ENCODE data around the gene OR2B6. TPM values are rescaled to one million over a fixed set of nuclear protein-coding genes. Genes with fewer than 3 reads are reported as not detected.
"Not testable (repeated sequence)": the region's sequence is repeated elsewhere in the genome, so short reads cannot be mapped to it uniquely, and the experiment has no call there.

Gene OR2B6
- total RNA-seq: 0.30 TPM in 1 of 2 replicates, not detected in the other

GRCh38 chr6:27956941-27957340 is at the start of gene OR2B6:
OR2B6 (plus strand) TSS chr6:27957241; CDS start chr6:27957241, 0 bp downstream.
- intact Hi-C loops (cut with micrococcal nuclease): no loop called here

DNA sequence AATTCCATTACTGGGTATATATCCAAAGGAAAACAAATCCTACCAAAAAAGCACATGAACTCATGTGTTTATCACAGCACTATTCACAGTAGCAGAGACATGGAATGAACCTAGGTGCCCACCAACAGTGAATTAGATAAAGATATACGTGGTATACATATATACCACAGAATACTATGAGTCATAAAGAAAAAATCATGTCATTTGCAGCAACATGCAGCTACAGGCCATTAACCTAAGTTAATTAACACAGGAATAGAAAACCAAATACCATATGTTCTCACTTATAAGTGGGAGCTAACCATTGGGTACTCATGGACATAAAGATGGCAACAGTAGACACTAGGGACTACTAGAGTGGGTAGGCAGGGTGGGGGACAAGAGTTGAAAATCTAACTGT is 49.0 kb upstream of the OR2B6 start:
- intact Hi-C loops (cut with micrococcal nuclease): no loop called here

- intact Hi-C loops (cut with micrococcal nuclease): no loop called here
Measured at GRCh38 chr6:27911956-27912446, 45.0 kb upstream of the OR2B6 start, which contains the start of gene OR2B2. OR2B2 (minus strand) TSS chr6:27912396; CDS start chr6:27912319, 77 bp downstream.

GRCh38 chr6:27922949-27923348 is 34.1 kb upstream of the OR2B6 start:
- intact Hi-C loops (cut with micrococcal nuclease): no loop called here

GRCh38 chr6:27924179-27924578 is 32.9 kb upstream of the OR2B6 start:
- intact Hi-C loops (cut with micrococcal nuclease): no loop called here

DNA sequence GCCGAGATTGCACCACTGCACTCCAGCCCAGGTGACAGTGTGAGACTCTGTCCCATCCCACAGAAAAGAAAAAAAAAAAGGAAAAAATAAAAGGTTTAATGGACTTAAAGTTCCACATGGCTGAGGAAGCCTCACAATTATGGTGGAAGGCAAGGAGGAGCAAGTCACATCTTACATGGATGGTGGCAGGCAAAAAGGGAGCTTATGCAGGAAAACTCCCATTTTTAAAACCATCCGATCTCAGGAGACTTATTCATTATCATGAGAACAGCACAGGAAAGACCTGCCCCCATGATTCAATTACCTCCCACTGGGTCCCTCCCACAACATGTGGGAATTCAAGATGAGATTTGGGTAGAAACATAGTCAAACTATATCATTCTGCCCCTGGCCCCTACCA is 29.0 kb upstream of the OR2B6 start:
- intact Hi-C loops (cut with micrococcal nuclease): not testable (repeated sequence)

DNA sequence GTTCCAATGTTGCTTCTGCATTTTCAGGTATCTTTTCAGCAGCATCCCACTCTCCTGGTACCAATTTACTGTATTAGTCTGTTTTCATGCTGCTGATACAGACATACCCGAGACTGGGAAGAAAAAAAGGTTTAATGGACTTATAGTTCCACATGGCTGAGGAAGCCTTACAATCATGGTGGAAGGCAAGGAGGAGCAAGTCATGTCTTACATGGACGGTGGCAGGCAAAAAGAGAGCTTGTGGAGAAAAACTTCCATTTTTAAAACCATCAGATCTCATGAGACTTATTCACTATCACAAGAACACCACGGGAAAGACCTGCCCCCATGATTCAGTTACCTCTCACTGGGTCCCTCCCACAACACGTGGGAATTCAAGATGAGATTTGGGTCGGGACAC is 27.1 kb upstream of the OR2B6 start:
- intact Hi-C loops (cut with micrococcal nuclease): not testable (repeated sequence)

- intact Hi-C loops (cut with micrococcal nuclease): no loop called here
Measured at GRCh38 chr6:27931209-27931608, 25.8 kb upstream of the OR2B6 start.

DNA sequence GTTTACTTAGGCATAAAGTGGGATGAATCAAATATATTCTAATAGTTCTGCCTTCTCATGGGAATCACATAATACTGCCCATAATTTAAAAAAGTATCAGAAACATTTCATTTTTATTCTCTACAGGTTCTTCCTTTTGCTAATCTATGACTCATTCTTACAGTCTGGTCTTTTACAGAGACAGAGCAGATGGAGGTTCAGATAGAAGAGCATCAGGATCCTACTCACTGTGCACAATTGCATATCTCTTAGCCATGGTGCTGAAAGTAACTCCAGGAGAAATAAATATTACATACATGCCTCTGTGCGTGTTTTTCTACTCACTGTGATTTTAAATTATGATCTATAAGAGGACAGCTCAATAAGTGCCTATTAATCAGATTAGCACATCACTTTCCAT is 16.3 kb upstream of the OR2B6 start:
- intact Hi-C loops (cut with micrococcal nuclease): no loop called here

DNA sequence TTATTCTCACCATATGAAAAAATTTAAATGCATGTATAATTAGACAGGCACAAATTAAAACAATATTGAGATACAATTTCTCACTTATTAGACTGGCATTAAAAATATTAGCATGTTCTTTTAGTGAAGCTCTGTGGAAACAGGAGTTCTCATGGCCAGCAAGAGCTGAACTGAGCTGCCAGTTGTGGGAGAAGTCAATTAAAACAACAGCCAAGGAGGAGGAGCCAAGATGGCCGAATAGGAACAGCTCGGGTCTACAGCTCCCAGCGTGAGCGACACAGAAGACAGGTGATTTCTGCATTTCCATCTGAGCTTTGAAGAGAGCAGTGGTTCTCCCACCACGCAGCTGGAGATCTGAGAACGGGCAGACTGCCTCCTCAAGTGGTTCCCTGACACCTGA is 14.0 kb upstream of the OR2B6 start:
- intact Hi-C loops (cut with micrococcal nuclease): not testable (repeated sequence)

DNA sequence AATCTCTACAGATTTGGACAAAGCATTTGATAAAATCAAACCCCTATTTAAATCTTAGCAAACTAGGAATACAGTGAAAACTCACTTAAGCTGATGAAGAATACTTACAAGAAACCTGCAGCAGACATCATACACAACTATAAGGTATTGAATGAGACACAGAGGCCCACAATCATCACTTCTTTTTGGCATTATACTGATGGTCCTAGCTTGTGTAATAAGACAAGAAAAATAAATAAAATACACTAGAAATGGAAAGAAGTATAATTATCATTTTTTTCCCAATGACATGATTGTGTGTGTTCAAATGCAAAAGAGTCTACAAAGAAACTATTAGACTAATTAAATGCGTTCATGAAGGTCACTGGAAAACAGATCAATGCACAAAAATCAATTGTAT is 8.8 kb upstream of the OR2B6 start:
- intact Hi-C loops (cut with micrococcal nuclease): no loop called here

DNA sequence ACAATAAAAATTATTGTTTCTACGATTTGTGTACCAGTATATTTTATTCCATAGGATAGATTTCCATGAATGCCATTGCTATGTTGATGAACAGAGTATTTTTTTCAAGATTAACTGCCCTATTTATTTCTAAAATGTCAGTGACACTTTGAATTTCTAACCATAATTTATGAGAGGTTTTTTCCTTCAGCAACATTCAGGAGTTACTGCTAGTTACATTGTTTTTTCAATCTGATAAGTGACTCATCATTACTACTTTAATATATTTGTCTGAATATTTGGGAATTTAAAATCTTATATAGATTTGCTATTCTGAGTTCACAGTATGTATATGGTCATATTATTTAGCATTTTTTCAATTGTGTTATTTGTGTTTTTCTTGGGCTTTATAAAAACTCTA is 6.0 kb upstream of the OR2B6 start:
- intact Hi-C loops (cut with micrococcal nuclease): no loop called here

GRCh38 chr6:27957516-27957915 is 475 bp downstream of the OR2B6 start:
- intact Hi-C loops (cut with micrococcal nuclease): no loop called here

DNA sequence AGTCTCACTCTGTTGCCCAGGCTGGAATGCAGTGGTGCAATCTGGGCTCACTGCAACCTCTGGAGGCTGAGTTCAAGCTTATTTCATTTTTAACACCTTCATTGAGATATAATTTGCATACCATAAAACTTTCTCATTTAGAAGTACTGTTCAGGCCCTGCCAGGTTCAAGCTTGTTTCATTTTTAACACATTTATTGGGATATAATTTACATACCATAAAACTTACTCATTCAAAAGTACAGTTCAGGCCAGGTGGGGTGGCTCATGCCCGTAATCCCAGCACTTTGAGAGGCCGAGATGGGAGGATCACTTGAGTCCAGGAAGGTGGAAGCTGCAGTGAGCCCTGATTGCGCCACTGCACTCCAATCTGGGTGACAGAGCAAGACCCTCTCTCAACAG is 5.5 kb downstream of the OR2B6 start:
- intact Hi-C loops (cut with micrococcal nuclease): no loop called here

GRCh38 chr6:27966044-27966443 is 9.0 kb downstream of the OR2B6 start:
- intact Hi-C loops (cut with micrococcal nuclease): no loop called here

GRCh38 chr6:27966816-27967426 is 9.9 kb downstream of the OR2B6 start:
- intact Hi-C loops (cut with micrococcal nuclease): no loop called here

GRCh38 chr6:27970444-27970843 is 13.4 kb downstream of the OR2B6 start:
- intact Hi-C loops (cut with micrococcal nuclease): no loop called here

GRCh38 chr6:27972750-27973149 is 15.7 kb downstream of the OR2B6 start:
- intact Hi-C loops (cut with micrococcal nuclease): no loop called here

- intact Hi-C loops (cut with micrococcal nuclease): no loop called here
Measured at GRCh38 chr6:27977387-27977786, 20.3 kb downstream of the OR2B6 start.

- intact Hi-C loops (cut with micrococcal nuclease): no loop called here
Measured at GRCh38 chr6:27978705-27979104, 21.7 kb downstream of the OR2B6 start.

GRCh38 chr6:27980111-27980510 is 23.1 kb downstream of the OR2B6 start:
- intact Hi-C loops (cut with micrococcal nuclease): no loop called here

DNA sequence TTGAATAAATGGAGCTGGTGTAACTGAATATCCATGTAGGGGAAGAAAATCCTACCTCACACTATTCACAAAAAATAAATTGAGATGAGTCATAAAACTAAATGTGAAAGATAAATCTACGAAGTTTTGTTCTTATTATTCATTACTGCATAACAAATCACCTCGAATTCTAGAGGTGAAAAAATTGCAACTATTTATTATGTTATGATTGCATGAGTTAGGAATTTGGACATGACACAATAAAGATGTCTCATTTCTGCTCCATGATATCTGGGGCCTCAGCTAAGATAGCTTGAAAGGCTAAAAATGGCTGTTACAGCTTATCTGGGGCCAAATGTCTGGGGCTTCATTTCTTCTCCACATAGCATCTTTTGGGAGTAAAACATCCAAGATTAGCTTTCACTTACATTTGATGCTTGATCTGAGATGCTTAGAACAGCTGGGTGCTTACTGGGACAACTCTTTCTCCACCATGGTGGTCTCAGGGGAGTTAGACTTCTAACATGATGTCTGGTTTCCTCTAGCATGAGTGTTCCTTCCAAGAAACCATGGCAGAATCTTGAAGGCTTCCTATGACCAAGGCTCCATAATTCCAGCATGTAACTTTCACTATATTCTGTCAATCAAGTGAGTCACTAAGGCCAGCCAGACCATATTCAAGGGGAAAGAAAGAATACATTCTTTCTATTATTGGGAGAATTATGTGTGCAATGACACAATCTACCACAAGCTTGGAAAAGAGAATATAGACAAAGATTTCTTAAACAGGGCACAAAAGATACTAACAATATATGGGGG is 30.1 kb downstream of the OR2B6 start:
- intact Hi-C loops (cut with micrococcal nuclease): no loop called here

GRCh38 chr6:27994616-27995015 is 37.6 kb downstream of the OR2B6 start:
- intact Hi-C loops (cut with micrococcal nuclease): no loop called here

Measured in T-helper 2 cell treated with Interferon-gamma antibody and Interleukin-4, amounts not matched to agents 100 ng/mL and 5 ng/mL, for 36 hours (primary cell).